Embryonic facial prominence (tissue), 1 donor: Measurements from ENCODE around the gene GNG14.
"Not testable (repeated sequence)": the region's sequence is repeated elsewhere in the genome, so short reads cannot be mapped to it uniquely, and the experiment has no call there.

Experiments
- DNase-seq: peaks from one replicate; pipeline ENCODE4 v3.0.0-alpha.2; 2016; ENCODE audit errors: extremely low spot score

The GNG14 gene

GRCh38 chr19:12667731-12668302 lies 20.0 kb upstream of the GNG14 start:
- DNase-seq: no peak

GRCh38 chr19:12668346-12668745 lies 19.5 kb upstream of the GNG14 start:
- no peak for DNase-seq

DNA sequence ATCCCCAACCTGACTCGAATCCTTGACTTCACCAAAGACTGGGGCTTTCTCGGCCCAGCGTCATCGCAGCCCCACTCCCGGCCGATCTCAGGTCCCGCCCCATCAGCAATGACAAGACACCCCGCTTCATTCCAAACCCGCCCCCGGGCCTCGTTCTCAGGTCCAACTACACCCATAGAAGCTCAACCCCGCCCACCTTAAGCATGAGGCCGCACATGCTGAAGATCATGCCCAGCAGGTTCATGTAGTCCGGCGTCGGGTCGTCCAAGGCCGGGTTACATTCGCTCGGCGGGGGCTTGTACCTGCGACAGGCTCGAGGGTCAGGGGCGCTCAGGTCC lies 18.9 kb upstream of the GNG14 start:
- DNase-seq: no peak

DNA sequence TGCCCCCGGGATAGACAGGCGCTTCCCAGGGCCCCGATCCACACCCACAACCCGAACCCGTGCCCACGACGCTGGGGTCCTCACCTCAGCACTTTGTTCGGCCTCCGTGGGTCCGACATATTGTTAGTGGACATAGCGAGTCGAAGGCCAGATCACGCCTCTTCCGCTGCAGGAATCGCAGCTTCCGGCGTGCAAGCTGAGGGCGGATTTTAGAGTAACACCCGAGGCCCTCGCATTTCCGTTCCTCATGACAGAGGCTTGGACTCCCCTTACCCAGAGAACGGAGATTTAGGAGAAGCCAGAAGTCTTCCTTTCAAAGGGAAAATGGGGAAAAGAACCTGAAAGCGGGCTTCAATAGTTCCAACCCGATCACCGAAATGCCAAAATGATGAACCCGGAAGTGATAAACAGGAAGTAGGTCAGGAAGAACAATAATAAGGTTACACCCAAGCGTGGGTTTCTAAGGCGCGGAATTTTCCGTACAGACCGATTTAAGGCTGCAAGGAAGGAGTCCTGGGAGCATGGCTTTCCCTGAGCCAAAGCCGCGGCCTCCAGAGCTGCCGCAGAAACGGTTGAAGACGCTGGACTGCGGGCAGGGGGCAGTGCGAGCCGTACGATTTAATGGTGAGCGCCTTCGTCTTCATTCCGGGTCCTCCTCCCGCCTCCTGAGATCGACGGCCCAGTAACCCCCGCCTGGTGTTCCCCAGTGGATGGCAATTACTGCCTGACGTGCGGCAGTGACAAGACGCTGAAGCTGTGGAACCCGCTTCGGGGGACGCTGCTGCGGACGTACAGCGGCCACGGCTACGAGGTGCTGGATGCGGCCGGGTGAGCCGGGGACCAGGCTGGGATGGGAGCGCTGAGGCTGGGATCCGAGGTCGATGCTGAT lies 18.3 kb upstream of the GNG14 start:
- DNase-seq: peak; percentile 70

GRCh38 chr19:12670159-12670928 lies 17.5 kb upstream of the GNG14 start:
- DNase-seq: no peak

DNA sequence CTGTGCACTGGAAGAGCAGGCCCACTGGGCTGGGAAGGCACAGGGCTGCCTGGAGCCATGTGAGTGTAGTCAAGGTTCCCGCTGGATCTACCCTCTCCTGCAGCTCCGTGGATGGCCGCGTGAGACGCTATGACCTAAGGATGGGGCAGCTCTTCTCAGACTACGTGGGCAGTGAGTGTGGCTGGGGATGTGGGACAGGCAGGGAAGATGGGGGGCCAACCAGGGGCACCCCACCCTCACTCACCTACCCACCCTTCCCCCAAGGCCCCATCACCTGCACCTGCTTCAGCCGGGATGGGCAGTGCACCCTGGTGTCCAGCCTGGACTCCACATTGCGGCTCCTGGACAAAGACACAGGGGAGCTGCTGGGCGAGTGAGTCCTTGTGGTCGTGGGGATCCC lies 15.1 kb upstream of the GNG14 start:
- DNase-seq: no peak

DNA sequence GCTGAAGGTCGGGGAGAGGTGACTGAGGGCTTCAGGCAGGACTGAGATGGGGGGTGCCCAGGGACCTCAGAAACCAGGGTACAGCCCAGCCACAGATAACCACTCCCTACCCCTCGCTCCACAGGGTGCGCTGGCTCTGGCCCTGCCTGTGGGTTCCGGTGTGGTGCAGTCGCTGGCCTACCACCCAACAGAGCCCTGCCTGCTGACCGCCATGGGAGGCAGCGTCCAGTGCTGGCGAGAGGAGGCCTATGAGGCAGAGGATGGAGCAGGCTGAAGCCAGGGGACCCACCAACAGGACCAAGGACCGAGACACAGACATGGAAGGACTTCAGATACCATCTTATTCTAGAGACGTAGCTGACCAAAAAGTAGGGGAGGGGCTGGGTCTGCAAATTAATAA lies 12.4 kb upstream of the GNG14 start:
- no peak for DNase-seq

GRCh38 chr19:12675940-12676339 lies 11.9 kb upstream of the GNG14 start:
- DNase-seq: no peak

DNA sequence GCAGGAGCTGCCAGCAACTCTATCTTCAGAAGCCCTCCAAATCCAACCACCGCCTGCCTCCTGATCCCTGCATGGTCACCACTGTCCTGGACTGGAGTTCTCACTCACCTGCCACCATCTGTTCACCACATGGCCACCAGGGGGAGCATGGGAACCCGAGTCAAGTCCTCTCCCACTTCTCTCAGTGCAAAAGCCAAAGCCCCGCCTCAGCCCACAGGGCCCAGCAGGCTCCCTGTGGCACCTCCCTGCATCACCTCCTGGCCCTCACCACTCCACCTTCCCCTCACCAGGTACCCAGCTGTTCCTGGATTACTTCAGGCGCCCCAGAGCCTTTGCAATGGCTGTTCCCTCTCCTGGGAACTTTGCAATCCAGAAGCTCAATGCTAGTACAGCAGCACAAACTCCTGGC lies 11.4 kb upstream of the GNG14 start:
- no peak for DNase-seq

GRCh38 chr19:12676928-12677327 lies 10.9 kb upstream of the GNG14 start:
- DNase-seq: no peak

- not testable (repeated sequence) for DNase-seq
Observed at GRCh38 chr19:12678039-12678438, 9.8 kb upstream of the GNG14 start.

GRCh38 chr19:12680034-12680433 lies 7.8 kb upstream of the GNG14 start:
- DNase-seq: no peak

DNA sequence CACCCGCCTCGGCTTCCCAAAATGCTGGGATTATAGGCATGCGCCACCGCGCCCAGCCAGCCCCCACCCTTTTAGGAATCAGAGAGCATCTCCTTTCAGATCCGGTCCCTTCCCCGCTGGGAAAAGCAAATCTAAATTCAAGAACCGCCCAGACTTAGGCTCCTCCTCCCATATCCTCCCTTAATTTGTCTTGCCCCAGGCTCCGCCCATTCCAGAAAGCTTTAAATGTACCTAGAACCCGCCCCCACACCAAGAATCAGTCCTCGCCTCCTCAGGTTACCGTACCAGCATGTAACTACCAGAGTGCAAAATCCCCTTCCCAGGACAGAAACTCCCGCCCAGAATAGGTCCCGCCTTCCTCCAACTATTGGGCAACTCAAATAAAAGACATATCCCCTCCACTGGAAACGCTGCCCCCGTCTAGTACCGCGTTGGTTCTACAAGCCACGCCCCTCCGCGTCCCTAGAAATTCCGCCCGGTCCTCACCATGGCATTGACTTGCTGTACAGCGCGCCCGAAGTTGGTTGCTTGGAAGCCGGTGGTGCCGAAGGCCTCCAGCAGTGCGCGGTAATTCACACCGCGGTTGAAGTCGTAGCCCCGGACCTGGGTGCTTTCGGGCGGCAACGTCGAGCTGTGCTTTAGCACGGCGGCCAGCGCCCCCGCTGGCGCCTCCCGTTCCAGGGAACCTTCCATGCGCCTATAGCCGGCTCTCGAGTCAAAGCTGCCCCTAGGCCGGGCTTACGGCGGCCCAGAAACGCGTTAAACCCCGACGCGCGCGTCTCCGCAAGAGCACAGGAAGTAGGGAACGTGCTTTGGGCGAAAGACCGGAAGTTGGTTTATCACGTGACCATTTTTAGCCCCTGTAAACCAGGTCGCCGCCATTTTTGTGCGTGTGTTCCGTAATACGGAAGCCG lies 6.5 kb upstream of the GNG14 start, which contains the start of gene DHPS:
TSS of gene DHPS (minus strand) at position 807 of the 914 bp plus-strand sequence. CDS start at position 693, 114 bp downstream.
- peak; percentile 96 for DNase-seq

GRCh38 chr19:12685831-12686230 lies 2.0 kb upstream of the GNG14 start:
- no peak for DNase-seq

DNA sequence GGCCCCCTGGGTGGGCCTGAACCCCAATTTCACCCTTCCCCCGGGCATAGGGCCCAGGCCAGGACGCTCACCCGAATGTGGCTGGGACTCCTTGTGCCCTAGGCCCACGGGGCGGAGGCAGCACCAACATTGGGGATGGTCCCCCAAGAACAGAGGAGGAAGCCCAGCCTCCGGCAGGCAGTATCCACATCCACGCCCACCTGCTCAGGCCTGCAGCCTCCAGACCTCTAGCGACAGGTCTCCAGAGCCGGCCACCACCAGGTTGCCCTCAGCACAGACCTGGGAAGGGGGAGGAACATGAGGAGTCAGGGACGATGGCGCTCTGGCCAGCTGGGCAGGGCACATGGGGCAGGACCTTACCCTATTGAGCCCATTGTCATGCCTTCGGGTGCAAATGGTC lies 1.2 kb downstream of the GNG14 start:
- DNase-seq: no peak

GRCh38 chr19:12689581-12690216 lies 1.9 kb downstream of the GNG14 start:
- DNase-seq: no peak

DNA sequence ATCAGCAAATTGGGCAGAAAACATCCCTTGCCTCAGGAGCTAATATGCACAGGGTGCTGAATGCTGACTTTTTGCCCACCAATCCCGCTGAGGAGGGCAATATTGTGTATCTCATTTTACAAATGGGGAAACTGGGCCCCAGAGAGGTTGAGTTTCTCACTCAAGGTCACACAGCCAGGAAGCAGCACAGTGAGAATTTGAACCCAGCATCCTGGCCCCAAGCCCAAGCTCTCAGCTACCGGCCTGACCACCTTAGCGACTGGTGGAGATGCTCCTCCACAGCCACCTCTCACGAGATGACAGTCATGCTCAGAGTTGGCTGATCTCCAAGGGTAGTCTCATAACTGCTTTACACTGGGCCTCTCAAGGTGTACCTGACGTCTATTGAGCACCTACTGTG lies 5.2 kb downstream of the GNG14 start:
- DNase-seq: no peak

GRCh38 chr19:12694641-12695040 lies 6.8 kb downstream of the GNG14 start:
- DNase-seq: no peak

DNA sequence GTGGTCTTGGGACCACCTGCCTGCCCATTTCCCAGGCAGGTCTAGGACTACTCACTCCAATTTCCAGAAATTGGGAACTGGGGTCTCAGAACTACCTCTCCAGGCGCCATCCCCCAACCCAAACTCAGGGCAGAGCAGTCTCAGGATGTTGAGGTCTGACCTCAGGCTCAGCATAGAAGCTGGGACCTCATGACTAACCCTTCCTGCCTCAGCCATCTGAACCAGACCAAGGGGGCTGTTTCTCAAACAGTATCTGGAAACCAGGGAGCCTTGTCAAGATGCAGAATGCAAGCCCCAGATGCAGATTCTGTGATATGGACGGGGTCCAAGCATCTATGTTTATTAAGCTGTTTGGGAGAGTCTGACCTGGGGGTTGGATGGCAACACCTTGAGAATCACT lies 7.3 kb downstream of the GNG14 start:
- DNase-seq: no peak

DNA sequence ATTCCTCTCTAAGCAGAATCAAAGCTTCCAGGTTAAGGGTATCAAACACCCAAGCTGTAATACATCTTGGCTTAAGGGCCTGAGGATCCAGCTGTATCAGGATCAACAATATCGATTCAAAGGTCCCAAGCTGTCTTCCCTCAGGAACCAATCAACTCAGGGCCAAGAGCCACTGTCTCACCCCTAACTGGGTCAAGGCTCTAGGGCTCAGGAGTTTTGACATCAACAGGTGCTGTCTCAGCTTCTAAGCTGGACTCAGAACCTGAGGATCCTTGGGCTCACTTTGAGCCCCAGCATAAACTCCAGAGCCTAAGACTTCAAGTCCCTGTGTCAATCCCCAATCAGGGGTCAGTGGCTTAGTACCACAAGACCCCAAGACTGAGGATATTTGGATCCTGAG lies 7.7 kb downstream of the GNG14 start:
- no peak for DNase-seq

DNA sequence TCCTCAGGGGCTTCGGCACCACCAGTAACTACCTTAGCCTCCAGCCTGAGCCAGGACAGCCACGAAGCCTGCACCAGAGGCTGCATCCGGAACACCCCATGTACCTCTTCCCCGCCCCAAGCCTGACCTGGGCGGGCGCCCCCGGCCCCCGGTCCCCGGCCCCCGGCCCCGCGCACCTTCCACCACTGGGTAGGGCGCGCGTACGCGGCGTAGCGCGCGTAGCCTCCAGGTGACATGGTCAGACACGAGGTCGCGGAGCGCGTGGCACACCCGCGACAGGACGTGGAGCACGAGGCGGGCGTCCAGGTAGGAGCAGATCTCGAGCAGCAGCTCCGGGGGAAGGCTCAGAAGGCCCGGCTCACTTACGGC lies 8.2 kb downstream of the GNG14 start:
- no peak for DNase-seq
